NK-92 treated with Interleukin-12 subunit alpha and Interleukin-12 subunit beta, amount 100 ng/mL, for 24 hours (cell line): Measurements from ENCODE around the gene HES5.

Source experiments
- DNase-seq: peaks from one replicate; lab custom pipeline; 2025; lab: John Stamatoyannopoulos, UW

Gene HES5

GRCh38 chr1:2514863-2515762, 14.9 kb downstream of the HES5 start:
- no peak for DNase-seq

GRCh38 chr1:2513939-2514652, 16.0 kb downstream of the HES5 start:
- no peak for DNase-seq

DNA sequence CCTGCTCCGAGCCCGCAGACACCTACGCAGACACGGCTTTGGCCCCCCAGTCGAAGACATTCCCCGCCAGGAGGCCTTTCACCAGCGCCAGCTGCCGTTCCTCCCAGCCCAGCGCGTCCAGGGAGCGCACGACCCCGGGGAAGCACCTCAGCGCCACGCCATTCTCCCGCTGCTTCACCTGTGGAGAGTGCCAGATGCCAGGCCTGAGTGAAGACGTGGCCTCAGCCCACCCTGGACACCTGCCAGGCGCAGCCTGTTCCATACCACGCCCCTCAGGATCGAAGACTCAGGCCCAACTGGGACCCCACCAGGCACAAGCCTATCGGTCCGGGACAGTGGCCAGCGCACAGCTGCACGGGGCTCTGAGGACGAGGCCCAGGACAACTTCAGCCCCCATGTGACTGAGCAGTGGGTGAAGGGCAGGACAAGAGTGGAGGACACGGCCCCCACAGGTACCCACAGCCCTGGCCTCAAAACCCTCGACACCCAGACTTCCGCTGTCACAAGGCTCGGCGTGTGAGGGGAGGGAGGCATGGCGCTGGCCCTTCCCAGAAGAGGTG, 17.1 kb downstream of the HES5 start:
- DNase-seq, result no peak

GRCh38 chr1:2510366-2511155, 19.5 kb downstream of the HES5 start:
- DNase-seq, result no peak

DNA sequence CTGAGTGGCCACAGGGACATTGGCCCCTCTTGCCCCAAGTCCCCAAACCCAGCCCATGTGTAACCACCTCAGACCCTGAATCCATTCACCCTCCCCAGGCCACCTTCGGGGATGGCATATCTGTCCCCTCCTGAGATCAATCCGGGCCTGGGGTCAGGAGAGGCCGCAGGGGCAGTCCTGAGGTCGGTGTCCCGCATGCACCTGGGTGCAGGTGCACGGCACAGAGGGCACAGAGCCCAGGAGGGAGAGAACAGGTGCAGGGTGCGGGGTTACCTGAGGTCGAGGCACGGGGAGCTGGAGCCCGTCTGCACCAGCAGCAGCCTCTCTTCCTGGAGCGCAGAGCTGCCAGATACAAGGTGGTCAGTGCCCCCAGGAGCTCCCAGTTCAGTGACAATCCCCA, 20.5 kb downstream of the HES5 start:
- DNase-seq, result no peak

DNA sequence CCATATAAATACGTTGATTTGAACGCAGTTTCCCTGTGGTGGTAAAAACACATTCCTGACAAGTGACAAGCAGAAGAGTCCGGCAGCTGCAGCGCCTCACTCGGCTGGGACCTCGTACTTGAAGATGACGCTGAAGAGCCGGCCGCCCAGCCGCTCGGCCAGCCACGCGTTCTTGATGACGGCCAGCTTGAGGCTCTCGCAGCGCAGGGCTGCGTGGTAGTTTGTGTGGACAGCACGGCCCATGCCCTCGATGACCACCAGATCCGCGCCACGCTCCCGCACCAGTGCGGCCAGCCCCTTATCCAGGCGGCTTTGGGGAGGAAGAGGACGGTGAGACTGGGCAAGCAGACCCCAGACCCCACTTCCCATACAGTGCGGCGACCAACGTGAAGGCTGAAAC, 21.3 kb downstream of the HES5 start:
- no peak for DNase-seq

- no peak for DNase-seq
Measured at GRCh38 chr1:2508180-2508579, 21.9 kb downstream of the HES5 start.

DNA sequence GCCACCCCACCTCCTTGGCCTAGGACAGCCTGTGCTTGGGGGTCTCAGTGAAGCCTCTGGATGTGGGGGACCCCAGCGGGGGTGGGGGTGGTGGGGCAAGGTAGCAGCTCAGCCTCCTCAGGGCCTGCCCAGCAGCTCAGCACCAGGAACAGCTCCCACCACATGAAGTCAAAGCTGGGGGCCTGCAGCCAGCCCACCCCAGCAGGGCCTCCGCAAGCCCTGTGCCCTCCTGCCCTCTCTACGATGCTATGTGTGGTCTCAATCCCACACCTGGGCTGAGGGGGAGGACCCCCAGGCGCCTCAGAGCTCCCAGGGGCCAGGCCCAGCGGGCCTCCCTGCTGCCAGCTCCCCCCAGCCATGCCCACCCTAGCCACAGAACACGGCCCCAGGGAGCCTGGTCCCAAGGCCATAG, 22.3 kb downstream of the HES5 start:
- DNase-seq, result no peak

DNA sequence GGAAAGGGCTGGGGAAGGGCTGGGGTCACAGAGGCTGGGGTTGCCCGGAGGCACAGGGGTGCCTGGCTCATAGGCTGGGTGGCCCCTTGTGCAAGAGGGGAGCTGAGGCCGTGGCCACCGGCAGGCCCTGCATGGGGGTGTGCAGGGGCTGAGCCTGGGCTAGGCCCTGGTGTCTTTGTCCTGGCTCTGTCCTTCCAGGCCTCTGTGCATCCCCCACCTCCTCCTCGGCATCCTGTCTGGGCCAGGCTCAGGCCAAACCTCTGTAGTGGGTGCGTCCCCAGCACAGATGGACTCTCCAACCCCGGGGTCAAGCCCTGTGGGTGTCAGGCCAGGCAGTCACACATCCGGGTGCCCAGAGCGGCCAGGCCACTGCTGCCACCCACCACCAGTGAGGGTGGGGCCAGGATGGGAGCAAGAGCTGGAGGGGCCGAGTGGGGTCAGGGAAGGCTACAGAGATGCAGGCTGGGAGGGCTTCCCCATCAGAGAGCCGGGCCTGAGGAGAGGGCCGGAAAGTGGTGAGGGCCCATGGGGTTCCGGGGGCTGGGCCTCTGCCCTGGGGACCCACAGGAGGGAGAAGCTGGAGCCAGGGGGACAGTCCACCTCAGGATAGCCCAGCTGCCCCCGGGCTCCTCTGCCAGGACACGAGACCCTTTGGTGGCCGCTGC, 23.0 kb downstream of the HES5 start:
- no peak for DNase-seq

GRCh38 chr1:2506007-2506860, 23.8 kb downstream of the HES5 start:
- DNase-seq, result no peak

- no peak for DNase-seq
Measured at GRCh38 chr1:2505461-2505994, 24.5 kb downstream of the HES5 start.

GRCh38 chr1:2504949-2505272, 25.2 kb downstream of the HES5 start:
- DNase-seq, result no peak

- no peak for DNase-seq
Measured at GRCh38 chr1:2504225-2504948, 25.7 kb downstream of the HES5 start.

GRCh38 chr1:2503554-2504224, 26.4 kb downstream of the HES5 start:
- no peak for DNase-seq

DNA sequence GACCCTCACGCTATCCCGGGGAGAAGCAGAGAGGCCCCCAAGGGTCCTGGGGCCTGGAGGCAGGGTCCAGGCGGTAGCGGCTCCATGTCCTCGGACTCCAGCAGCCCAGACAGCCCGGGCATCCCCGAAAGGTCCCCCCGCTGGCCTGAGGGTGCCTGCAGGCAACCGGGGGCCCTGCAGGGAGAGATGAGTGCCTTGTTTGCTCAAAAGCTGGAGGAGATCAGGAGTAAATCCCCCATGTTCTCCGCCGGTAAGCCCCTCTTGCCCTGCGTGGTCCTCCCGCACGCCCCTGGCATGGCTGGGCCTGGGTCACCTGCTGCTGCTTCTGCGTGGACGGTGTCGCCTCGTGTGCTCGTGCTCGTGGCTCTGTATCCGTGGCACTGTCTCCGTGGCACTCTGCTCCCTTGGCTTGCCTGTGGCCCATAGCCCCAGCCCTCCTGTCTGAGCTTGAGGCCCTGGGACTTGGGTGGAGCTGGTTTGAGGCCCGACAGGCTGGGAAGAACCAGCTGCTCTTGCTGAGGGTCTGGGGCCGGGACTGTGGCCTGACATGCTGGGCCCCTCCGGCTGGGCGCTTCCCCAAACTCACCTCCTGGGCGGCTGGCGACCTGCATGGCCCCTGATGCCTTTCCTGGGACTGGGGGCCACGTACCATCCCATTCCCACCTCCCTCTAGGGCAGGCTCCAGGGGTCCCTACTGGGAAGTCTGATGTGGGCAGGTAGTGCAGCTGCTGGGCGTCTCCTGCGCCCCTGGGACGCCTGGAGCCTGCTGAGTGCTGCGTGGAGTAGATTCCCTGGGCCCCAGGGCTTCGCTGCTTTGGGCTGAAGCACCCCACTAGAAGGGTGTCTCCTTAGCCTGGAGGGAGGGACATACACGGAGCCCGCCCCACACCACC, 27.2 kb downstream of the HES5 start:
- no peak for DNase-seq

DNA sequence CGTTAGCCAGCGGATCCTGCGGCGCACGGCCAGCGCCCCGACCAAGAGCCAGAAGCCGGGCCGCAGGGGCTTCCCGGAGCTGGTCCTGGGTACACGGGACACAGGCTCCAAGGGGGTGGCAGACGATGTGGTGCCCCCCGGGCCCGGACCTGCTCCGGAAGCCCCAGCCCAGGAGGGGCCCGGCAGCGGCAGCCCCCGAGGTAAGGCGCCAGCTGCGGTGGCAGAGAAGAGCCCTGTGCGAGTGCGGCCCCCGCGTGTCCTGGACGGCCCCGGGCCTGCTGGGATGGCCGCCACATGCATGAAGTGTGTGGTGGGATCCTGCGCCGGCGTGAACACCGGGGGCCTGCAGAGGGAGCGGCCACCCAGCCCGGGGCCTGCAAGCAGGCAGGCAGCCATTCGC, 27.9 kb downstream of the HES5 start:
- DNase-seq, result no peak

- no peak for DNase-seq
Measured at GRCh38 chr1:2501820-2502119, 28.3 kb downstream of the HES5 start.

DNA sequence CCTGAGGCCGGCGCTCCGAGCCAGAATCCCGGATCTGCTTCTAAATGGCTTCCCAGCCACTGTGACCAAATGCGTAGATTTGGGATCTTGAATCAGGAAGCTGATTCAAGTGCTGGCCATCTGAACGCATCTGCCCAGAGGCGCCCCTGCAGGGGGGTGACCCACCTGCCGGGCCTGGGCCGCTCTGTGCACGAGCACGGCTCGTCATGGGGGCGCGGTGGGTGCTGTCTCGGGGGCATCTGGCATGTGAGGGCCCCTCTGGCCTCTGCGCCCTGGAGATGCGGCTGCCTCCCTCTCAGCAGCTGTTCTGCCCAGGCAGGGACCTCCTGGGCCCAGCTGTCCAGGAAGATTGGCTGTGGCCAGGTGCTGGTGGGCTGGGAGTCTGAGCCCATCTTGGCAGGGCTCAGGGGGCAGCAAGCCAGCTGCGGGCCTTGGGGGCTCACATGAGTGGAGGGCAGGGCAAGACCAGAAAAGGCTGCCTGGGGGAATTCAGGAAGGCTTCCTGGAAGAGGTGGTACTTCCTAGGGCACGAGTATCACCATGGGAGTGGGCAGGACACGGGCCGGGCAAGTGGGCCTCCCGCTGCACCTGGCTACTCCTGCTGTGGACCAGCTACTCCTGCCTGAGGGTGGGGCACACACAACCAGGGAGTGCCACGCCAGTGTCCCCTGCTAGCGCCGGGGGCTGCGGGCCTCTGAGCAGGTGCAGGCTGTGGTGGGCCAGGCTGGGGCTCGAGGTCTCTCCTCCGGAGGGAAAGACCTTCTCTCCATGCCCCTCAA, 28.8 kb downstream of the HES5 start:
- no peak for DNase-seq
